HS-5 (cell line): Measurements from ENCODE around the gene WDR45.

Experiments
- DNase-seq: peaks from one replicate; pipeline ENCODE4 v3.0.0-alpha.2; 2012; ENCODE audit warnings: low read depth

The WDR45 gene

DNA sequence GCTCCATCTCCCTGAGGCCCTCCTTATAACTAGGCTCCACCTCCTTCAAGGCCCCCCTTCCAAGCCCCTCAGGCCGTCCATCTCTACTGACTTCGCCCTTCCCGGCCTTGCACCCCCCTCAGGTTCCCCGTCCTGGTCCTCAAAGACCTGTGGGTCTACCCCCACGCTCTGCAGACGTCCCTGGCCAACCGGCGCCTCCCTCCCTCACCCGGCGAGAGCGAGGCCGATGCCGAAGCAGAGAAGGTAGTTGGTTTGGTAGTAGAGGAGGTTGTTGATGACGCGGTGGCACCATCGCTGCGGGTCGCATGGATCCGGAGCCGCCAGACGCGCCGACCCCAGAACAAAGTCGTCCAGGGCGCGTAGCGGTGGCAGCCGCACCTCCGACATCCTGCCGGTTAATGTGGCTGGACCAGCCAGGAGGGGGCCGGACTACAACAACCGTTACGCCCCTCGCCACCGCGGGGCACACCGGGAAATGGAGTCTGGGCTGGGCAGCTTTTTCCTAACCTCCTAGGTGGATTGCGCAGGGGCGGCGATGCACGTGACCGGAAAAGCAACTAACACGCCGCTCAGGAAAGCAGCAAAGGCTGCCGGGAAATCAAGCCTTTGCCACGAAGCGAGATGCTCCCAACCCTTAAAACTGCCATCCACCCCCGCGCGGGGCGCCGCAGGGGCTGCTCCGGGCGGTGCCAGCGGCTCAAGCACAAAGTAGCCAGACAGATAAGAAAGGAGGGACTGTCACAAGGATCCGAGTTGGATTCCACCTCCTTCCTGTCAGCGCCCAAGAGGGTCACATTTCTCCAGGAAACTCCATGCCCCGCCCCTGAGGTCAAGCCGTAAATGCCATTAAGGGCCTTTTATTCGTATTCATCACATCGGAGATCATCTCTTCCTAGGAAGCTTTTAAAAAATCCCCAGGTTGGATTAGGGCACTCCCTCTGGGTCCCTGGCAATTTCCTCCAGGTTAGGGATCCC lies 5.8 kb downstream of the WDR45 start, which contains the start of gene PRAF2:
PRAF2 (minus strand) TSS at position 402 of the 975 bp plus-strand sequence; CDS start at position 387, 15 bp downstream.
- DNase-seq = peak; percentile 74

DNA sequence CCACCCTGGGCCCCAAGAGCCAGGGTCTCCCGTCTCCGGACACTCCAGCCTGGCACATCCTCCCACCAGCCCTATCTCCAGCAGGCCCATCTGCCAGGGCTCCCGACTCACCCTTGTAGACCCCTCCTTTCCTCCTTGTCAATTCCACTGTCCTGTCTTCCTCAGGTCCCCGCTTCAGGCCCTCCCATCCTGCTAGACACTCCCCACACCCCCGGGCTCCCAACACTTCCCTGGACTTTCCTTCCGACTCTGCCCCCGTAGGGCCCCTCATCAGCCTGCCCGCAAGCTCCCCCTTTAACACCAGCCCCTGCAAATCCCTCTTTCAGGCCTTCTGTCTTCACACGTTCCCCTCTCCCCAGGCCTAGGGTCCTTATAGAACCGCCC lies 7.0 kb downstream of the WDR45 start:
- no peak for DNase-seq

DNA sequence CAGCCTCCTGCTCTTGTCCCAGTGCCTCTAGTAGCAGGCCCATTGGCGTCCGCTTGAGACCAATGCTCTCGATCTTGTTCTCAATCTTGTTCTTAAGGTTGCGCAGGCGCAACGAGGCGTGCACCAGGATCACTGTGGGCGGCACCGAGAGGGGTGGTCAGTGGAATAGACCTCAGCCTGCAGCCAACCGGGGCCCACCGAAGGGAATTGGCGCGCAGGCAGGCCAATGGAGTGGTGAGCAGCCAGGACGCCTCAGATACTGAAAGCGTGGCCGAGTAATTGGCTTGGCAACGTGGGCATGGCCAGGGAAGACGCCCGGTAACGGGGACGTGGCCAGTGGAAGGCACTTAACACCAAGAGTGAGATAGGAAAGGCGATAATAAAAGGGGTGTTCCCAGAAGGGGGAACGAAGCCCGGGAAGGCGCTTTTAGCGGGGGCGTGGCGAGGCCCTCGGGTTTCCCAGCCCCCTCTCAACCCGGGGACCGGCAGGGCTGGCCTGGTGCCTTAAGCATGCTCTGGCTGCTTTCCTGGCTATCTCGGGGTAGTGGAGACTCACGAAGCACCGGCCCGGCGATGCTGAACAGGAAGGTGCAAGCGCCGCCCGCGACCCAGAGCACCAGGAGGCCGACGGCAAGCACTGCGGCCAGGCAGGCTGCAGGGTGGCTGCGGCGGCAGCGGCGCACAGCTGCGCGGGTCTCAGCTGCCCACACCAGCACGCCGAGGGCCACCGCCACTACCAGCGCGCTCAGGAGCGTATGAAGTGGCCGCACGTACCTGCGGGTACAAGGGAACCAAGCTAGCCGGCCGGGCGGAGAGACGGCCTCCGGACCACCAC lies 7.6 kb downstream of the WDR45 start:
- no peak for DNase-seq

DNA sequence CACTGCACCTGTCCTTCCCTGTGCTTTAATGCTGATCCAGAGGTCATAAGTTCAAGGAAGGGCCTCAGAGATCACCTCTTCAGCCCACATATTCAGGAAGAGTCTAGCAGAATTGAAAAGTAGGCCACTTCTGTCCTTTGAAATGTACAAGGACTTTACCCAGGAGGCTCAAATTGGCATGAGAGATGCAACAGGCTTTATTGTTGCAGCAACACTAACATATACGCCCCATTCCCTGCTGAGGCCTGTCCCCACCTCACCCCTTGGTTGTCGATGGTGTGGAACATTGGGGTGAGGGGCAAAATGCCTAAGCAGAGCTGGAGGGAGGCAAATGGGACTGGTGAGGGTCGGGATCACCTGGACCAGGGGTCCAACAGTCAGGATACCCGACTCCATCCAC lies 8.7 kb downstream of the WDR45 start:
- DNase-seq = no peak

DNA sequence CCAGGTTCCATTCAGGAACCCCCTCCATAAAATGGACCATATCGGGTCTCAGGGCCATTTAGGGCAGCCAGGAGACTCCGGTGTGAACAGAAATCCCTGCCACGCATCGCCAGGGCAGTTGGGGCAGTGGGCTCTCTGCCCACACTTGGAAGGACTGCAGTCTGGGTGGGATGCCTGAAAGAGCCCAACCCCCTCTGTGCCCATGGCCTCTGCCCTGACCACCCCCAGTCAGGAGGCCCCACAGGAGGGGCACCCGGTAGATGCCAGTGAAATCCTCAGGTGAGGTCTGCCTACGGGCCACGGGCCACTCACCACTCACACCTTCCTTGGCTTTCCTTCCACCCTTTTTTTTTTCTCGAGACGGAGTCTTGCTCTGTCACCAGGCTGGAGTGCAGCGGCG lies 10.6 kb downstream of the WDR45 start:
- DNase-seq = no peak

DNA sequence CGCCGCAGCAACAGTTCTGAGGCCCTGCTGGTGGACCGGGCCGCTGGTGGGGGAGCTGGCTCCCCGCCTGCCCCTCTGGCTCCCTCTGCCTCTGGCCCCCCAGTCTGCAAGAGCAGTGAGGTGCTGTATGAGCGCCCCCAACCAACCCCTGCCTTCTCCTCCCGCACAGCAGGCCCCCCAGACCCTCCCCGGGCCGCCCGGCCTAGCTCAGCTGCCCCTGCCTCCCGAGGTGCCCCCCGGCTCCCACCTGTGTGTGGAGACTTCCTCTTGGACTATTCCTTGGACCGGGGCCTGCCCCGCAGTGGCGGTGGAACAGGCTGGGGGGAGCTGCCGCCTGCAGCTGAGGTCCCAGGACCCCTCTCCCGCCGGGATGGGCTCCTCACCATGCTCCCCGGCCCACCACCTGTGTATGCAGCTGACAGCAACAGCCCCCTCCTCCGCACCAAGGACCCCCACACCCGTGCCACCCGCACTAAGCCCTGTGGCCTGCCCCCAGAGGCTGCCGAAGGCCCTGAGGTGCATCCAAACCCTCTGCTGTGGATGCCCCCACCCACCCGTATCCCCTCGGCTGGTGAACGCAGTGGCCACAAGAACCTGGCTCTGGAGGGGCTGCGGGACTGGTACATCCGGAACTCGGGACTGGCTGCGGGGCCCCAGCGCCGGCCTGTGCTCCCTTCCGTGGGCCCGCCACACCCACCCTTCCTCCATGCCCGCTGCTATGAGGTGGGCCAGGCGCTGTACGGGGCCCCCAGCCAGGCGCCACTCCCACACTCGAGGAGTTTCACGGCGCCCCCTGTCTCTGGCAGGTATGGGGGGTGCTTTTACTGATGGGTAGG lies 12.2 kb downstream of the WDR45 start:
- DNase-seq = no peak

DNA sequence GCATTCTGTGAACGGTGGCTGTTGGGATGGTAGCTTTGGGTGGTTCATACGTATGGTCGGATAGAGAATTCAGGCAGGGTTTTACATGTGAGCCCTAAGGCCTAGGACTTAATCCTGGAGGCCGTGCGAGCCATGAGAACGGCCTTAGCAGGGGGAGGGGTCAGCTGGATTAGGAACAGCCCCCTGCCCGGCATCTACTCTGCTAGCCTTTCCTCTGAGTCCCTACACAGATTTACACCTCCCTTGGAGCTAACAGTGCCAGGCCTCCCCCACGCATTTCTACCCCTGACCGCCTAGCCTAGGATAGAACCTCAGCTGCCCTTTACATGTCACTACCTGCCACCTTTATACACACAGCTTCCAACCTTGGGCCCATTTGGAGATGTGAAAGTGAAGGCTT lies 13.0 kb downstream of the WDR45 start:
- no peak for DNase-seq

DNA sequence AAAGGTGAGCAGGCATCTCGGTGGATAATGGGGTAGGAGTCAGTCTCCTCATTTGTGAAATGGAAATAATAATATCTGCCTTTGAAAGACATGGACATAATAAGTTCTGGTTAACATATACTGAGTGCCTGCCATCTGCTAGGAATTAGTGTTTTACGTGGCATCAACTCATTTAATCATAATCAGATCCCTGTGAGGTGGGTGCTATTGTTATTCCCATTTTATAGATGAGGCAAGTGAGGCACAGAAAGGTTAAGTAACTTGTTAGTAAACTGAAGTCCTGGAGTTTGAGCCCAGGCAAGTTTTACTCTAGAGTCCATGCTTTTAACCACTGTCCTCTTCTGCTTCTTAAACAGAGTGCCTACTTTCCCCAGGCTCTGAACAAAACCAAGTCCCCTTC lies 13.4 kb downstream of the WDR45 start:
- DNase-seq = no peak

DNA sequence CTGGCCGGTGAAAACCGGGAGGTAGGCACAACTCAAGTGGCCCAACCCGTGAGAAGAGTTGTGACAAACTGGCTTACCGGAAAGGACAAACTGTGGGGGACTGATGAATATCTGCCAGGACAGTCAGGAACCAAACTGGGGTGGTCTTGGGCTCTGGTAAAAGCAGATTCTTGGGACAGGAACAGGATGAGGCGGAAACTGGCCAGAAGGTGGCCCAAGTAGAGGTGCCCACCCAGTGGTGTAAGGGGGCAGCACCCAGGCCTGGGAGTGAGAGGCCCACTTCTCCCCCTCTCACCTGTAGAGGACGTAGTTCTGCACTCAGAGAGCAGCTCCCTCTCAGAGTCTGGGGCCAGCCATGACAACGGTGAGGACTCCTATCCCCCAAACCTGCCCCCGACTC lies 15.0 kb downstream of the WDR45 start:
- DNase-seq = no peak

DNA sequence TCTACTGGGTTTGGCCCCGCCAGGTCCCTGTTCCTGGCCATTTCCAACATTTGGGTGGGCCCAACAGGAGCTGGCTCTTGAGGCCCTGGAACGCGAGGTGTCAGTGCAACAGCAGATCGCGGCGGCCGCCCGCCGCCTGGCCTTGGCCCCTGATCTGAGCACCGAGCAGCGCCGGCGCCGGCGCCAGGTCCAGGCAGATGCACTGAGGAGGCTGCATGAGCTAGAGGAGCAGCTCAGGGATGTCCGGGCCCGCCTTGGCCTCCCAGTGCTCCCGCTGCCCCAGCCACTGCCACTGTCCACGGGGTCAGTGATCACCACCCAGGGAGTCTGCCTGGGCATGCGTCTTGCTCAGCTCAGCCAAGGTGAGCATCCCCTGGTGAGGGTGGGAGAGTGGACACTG lies 15.4 kb downstream of the WDR45 start:
- DNase-seq = no peak

DNA sequence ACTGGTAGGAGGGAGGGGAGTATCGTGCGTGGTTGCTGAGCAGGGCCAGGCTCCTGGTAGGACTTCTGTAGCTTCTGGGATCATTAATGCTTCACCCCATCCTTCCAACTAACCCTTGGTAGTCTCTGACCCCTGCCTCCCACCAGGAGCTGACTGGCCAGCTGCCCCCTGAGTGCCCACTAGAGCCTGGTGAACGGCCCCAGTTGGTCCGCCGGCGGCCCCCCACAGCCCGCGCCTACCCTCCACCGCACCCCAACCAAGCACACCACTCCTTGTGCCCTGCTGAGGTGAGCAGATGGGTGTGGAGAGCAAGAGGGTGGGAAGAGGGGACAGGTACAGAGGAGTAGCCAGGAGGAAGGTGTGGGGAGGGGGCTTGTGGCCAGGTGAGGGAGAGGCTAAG lies 16.0 kb downstream of the WDR45 start:
- no peak for DNase-seq

DNA sequence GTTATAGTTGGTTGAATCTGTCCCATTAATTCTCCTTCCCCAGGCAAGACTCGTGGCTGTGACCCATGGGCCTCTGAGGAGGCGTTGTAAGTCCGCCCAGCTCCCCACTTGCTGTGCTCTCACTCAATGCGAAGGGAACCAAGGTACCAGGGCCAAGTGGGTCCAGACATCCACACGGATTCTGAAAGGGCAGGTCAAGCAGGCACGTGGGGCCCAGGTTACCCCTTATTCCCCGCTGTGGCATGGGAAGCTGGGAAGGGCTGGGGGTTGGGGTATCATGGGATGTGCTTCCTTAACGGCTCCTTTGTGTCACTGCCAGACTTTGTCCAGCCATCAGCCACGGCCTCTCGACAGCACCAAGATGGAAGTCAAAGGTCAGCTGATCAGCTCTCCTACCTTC lies 17.8 kb downstream of the WDR45 start:
- DNase-seq = no peak

DNA sequence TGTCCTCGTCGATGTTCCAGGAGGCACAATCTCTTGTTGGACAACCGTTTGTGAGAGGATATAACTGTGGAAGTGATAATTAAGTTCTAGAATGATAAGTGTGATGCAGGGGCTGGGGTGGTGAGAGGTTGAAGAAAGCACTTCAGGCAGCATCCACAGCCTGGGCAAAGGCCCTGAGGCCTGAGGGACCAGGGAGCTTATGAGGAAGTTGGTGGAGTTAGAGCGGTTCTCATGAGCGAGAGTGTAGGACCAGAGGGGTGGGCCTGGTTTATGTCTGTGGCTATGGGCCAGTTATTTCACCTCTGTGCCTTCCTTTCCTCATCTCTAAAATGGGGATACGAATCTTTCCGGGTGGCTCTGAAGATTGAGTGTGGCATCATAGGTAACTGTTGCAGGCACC lies 18.2 kb downstream of the WDR45 start:
- no peak for DNase-seq

DNA sequence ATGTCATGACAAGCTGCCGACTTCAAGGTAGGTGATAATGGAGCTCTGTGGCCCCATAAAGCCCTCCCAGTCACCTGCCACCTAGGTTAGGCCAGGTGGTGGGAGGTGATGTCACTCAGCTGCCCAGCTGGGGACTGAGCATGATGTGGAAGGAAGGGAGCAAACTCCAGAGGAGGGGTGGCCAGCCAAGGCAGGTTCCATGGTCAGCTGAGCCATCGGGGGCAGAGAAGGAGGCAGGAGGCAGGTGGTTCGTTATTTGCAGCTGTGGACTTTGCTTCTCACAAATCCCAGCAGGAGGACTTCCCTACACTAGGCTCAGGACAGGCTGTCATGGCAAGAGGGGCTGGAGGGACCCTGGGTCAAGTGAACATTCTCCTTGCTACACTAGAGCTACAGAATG lies 18.8 kb downstream of the WDR45 start:
- DNase-seq = no peak

DNA sequence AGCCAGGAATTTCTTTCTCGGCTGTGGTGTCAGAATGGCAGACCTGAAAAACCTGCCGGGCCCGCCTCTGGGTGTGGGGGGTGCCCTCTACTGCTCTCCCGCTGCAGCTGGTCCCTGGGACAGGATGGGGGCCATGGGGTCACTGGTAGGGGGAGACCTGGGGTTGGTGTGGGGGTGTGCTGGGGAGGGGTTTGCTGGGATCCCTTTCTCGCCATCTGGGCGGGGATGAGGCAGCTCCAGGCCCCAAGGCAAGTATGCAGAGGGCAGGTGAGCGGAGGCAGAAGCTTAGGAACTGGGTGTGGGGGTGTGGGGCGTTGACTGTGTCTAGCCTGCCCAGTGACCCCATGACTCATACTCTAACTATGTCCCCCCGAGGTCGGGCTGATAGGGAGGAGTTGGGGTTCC lies 20.0 kb downstream of the WDR45 start:
- DNase-seq = no peak

DNA sequence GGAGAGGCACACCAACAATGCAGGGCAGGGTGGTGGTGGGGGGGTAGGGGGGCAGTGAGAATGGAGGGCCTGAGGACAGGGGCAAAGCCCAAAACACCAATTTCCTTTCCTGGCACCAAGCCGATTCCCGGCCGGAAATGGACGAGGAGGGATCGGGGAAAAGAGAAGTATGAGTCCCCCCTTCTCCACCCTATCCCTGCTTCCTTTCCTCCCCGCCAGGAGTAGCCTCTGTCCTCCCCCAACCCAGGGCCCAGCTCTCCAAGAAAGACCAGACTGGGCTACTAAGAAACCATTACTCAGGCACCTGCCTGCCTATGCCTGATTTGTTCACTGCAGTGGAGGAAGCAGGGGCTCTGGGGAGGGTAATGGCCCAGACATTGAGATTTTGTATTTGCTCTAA lies 20.5 kb downstream of the WDR45 start:
- no peak for DNase-seq

DNA sequence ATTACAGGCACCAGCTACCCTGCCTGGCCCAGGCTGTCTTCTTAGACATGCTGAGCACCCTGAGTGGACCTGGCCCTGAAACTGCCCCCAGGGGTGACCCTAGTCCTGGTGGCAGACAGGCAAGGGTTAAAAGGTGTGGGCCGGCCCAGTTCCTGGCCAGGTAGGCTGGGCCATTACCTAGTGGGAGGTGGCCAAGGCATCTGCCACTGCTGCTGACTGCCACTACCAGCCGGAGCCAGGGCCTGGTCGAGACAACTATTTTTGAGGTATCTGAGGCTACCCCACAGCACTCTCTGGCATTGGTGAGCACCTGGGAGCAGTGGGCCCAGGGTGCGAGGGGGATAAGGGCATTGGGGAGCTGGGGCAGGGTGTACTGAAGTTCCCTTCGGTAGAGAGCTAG lies 20.9 kb downstream of the WDR45 start, which contains the start of gene CCDC120:
CCDC120 (plus strand) TSS at position 206 of the 400 bp plus-strand sequence. CDS start 3,043 bp downstream, outside the sequence.
- no peak for DNase-seq

DNA sequence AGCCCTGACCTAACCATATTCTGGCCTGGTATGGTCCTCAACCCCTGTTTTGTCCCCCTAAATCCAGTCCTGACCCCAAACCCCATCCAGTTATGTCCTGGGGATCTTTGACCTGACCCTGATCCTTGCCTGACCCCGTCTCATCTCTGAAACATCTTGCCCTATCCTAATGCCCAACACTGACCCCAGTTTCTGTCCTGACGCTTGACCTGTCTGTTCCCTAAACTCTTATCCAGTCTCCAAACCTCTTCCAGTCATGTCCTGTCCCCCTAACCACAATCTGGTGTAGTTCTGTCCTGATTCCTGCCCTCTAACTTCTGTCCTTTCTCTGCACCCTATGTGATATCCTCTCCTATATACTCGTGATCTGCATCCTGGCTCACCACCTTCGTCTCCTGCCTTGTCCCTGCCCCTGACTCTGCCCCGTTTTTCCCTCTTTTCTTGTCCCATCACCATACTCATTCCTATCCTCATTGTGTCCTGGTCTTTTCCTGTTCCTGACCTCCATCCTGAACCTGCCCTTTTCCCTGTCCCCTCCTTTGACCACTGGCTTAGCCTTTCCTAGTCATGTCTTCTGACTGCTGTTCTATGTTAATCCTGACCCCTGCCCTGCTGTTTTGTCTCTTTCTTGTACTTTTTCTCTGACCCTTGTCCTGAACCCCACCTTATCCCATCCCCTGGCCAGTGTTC lies 25.5 kb downstream of the WDR45 start:
- no peak for DNase-seq

DNA sequence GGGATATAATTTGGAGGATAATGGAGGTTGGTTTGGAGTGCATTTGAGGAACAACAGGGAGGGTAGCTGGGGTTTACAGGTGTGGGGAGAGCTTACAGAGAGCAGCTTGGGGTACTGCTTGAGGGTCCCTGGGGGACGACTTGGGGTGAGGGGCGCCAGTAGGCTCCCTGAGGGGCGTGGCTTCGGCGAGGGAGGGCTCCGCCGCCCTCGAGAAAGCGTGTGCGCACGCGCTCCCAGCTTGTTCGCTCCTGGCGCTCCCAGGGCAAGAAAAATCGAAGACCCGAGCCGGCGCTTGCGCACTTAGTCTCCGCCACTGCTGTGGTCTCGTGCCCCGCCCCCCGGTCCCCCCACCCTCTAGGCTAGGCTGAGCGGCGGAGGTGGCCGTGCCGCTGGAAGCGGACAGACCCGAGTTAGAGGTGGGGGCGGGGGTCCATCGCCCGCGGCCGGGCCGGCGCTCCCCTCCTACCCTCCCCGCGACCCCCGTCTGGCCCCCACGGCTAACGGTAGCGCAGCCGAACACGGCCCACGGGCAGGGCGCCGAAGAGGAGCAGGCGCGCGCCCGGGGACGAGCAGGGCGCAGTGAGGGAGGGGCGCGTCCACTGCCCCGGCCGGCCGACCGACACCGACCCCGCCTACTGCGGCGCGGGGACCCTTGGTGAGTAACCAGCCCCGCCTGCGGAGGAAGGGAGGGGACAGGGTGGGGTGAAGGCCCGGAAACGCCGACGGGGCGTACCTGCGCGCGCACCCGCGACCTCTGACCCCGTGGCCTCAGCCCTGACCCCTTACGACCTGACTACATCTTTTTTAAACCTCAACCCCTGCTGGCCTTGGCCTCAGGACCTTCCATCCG lies 26.2 kb downstream of the WDR45 start:
- DNase-seq = no peak

DNA sequence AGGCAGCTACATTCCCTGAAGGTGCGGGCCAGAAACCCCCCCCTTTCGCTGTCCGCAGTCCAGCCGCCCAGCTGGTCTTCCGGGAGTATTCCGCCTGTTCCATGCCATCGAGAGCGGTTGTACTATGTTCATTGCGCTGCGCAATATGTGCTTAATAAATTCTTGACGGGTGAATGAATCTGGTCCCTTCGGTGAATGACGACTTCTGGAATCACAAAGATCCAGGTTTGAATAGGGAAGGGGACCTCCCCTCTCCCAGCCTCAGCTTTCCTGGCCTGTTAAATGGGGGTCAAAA lies 35.8 kb downstream of the WDR45 start:
- no peak for DNase-seq
